K562 treated with DMSO at 1 percent for 48 hours (cell line): Measurements from ENCODE around the gene WDR76. TPM values are rescaled to one million over a fixed set of nuclear protein-coding genes. Genes with fewer than 3 reads are reported as not detected.

Source experiments
- total RNA-seq: library from RNA; unstranded; fragments of 300-600 nt; gene quantifications from 2 replicates; pipeline ENCODE4 v1.2.3, GENCODE V29; 2022; ENCODE audit warnings: low replicate concordance; ENCODE audit errors: extremely low read depth

WDR76 gene
- not detected in 2 replicates for total RNA-seq

GRCh38 chr15:43826508-43827341, at the start of gene WDR76:
Gene WDR76, plus strand, starts transcription at chr15:43827002. Its CDS starts 31 bp downstream, at chr15:43827033.

GRCh38 chr15:43791993-43792760, 34.6 kb upstream of the WDR76 start, which contains the start of gene SERF2:
Gene SERF2, plus strand, starts transcription at chr15:43792320. Its CDS starts 57 bp downstream, at chr15:43792377.

GRCh38 chr15:43799945-43800285, 26.9 kb upstream of the WDR76 start, which contains the start of gene SERINC4:
Gene SERINC4, minus strand, starts transcription at chr15:43800220. Its CDS starts 234 bp downstream, at chr15:43799986.

GRCh38 chr15:43800286-43801141, 26.3 kb upstream of the WDR76 start, which contains the start of gene HYPK:
Gene HYPK, plus strand, starts transcription at chr15:43800599. Its CDS starts 24 bp downstream, at chr15:43800623.

GRCh38 chr15:43824302-43825246, 2.2 kb upstream of the WDR76 start, which contains the start of gene MFAP1:
Gene MFAP1, minus strand, starts transcription at chr15:43824690. Its CDS starts 121 bp downstream, at chr15:43824569.

Other genes with a start within 250 kb of the WDR76 start
- gene PPIP5K1, start 236.8 kb upstream of the WDR76 start, total RNA-seq = not detected in 2 replicates
- not detected in 2 replicates for gene CKMT1B, start 233.0 kb upstream of the WDR76 start, total RNA-seq
- not detected in 2 replicates for gene STRC, start 208.2 kb upstream of the WDR76 start, total RNA-seq
- not detected in 2 replicates for gene CATSPER2, start 178.2 kb upstream of the WDR76 start, total RNA-seq
- not detected in 2 replicates for gene CKMT1A, start 133.1 kb upstream of the WDR76 start, total RNA-seq
- gene PDIA3, start 80.6 kb upstream of the WDR76 start, total RNA-seq = not detected in 2 replicates
- gene ELL3, start 50.0 kb upstream of the WDR76 start, total RNA-seq = not detected in 2 replicates
- gene SERF2, start 34.7 kb upstream of the WDR76 start, total RNA-seq = 1,029 TPM in 1 of 2 replicates, not detected in the other
- not detected in 2 replicates for gene SERINC4, start 26.8 kb upstream of the WDR76 start, total RNA-seq
- gene HYPK, start 26.4 kb upstream of the WDR76 start, total RNA-seq = not detected in 2 replicates
- 183 TPM in 1 of 2 replicates, not detected in the other for gene MFAP1, start 2.3 kb upstream of the WDR76 start, total RNA-seq